Measurements from ENCODE around the gene RIMBP3B.
"Not testable (repeated sequence)": the region's sequence is repeated elsewhere in the genome, so short reads cannot be mapped to it uniquely, and the experiment has no call there.

RIMBP3B gene

GRCh38 chr22:21375880-21376279, 7.7 kb upstream of the RIMBP3B start:
- not testable (repeated sequence) for H3K4me1 ChIP-seq (ENCODE audit: control insufficient read depth, insufficient read depth, low read length); H3K36me3 ChIP-seq (ENCODE audit: control insufficient read depth, insufficient read depth, low read length); H3K4me3 ChIP-seq (ENCODE audit: insufficient read depth, low read depth, low read length); H3K9me3 ChIP-seq (ENCODE audit: control insufficient read depth, low read length); H3K27me3 ChIP-seq (ENCODE audit: control insufficient read depth, insufficient read depth, low read length, poor library complexity, severe bottlenecking); H3K27ac ChIP-seq (ENCODE audit: insufficient read depth, low read depth, low read length, poor library complexity, severe bottlenecking)
- no CpG with 5 or more reads among the region's 4 CpGs for WGBS, 2 experiments

- not testable (repeated sequence) for H3K27ac ChIP-seq (ENCODE audit: insufficient read depth, low read depth, low read length, poor library complexity, severe bottlenecking); H3K36me3 ChIP-seq (ENCODE audit: control insufficient read depth, insufficient read depth, low read length); H3K27me3 ChIP-seq (ENCODE audit: control insufficient read depth, insufficient read depth, low read length, poor library complexity, severe bottlenecking); H3K9me3 ChIP-seq (ENCODE audit: control insufficient read depth, low read length); H3K4me1 ChIP-seq (ENCODE audit: control insufficient read depth, insufficient read depth, low read length); H3K4me3 ChIP-seq (ENCODE audit: insufficient read depth, low read depth, low read length)
- no CpG with 5 or more reads among the region's 79 CpGs for WGBS, 2 experiments
Measured at GRCh38 chr22:21384468-21385357, 1.2 kb downstream of the RIMBP3B start.

- H3K36me3 ChIP-seq (ENCODE audit: control insufficient read depth, insufficient read depth, low read length); H3K9me3 ChIP-seq (ENCODE audit: control insufficient read depth, low read length); H3K4me3 ChIP-seq (ENCODE audit: insufficient read depth, low read depth, low read length); H3K27ac ChIP-seq (ENCODE audit: insufficient read depth, low read depth, low read length, poor library complexity, severe bottlenecking); H3K27me3 ChIP-seq (ENCODE audit: control insufficient read depth, insufficient read depth, low read length, poor library complexity, severe bottlenecking); H3K4me1 ChIP-seq (ENCODE audit: control insufficient read depth, insufficient read depth, low read length): not testable (repeated sequence)
- no CpG with 5 or more reads among the region's 7 CpGs for WGBS, 2 experiments
Measured at GRCh38 chr22:21389480-21389879, 5.9 kb downstream of the RIMBP3B start.

GRCh38 chr22:21390013-21390412, 6.5 kb downstream of the RIMBP3B start:
- not testable (repeated sequence) for H3K9me3 ChIP-seq (ENCODE audit: control insufficient read depth, low read length); H3K27ac ChIP-seq (ENCODE audit: insufficient read depth, low read depth, low read length, poor library complexity, severe bottlenecking); H3K4me1 ChIP-seq (ENCODE audit: control insufficient read depth, insufficient read depth, low read length); H3K27me3 ChIP-seq (ENCODE audit: control insufficient read depth, insufficient read depth, low read length, poor library complexity, severe bottlenecking); H3K4me3 ChIP-seq (ENCODE audit: insufficient read depth, low read depth, low read length); H3K36me3 ChIP-seq (ENCODE audit: control insufficient read depth, insufficient read depth, low read length)
- no CpG with 5 or more reads among the region's 9 CpGs for WGBS, 2 experiments

- WGBS, 2 experiments, result no CpG with 5 or more reads among the region's 7 CpGs
- H3K4me3 ChIP-seq (ENCODE audit: insufficient read depth, low read depth, low read length); H3K27me3 ChIP-seq (ENCODE audit: control insufficient read depth, insufficient read depth, low read length, poor library complexity, severe bottlenecking); H3K36me3 ChIP-seq (ENCODE audit: control insufficient read depth, insufficient read depth, low read length); H3K4me1 ChIP-seq (ENCODE audit: control insufficient read depth, insufficient read depth, low read length); H3K9me3 ChIP-seq (ENCODE audit: control insufficient read depth, low read length); H3K27ac ChIP-seq (ENCODE audit: insufficient read depth, low read depth, low read length, poor library complexity, severe bottlenecking): not testable (repeated sequence)
Measured at GRCh38 chr22:21394613-21395012, 11.1 kb downstream of the RIMBP3B start.

GRCh38 chr22:21401197-21401969, 17.8 kb downstream of the RIMBP3B start:
- H3K4me1 ChIP-seq (ENCODE audit: control insufficient read depth, insufficient read depth, low read length); H3K36me3 ChIP-seq (ENCODE audit: control insufficient read depth, insufficient read depth, low read length); H3K9me3 ChIP-seq (ENCODE audit: control insufficient read depth, low read length); H3K4me3 ChIP-seq (ENCODE audit: insufficient read depth, low read depth, low read length); H3K27ac ChIP-seq (ENCODE audit: insufficient read depth, low read depth, low read length, poor library complexity, severe bottlenecking); H3K27me3 ChIP-seq (ENCODE audit: control insufficient read depth, insufficient read depth, low read length, poor library complexity, severe bottlenecking): not testable (repeated sequence)
- no CpG with 5 or more reads among the region's 21 CpGs for WGBS, 2 experiments

GRCh38 chr22:21402763-21403314, 19.3 kb downstream of the RIMBP3B start:
- not testable (repeated sequence) for H3K27ac ChIP-seq (ENCODE audit: insufficient read depth, low read depth, low read length, poor library complexity, severe bottlenecking); H3K36me3 ChIP-seq (ENCODE audit: control insufficient read depth, insufficient read depth, low read length); H3K27me3 ChIP-seq (ENCODE audit: control insufficient read depth, insufficient read depth, low read length, poor library complexity, severe bottlenecking); H3K4me1 ChIP-seq (ENCODE audit: control insufficient read depth, insufficient read depth, low read length); H3K9me3 ChIP-seq (ENCODE audit: control insufficient read depth, low read length); H3K4me3 ChIP-seq (ENCODE audit: insufficient read depth, low read depth, low read length)
- WGBS, 2 experiments, result no CpG with 5 or more reads among the region's 5 CpGs

GRCh38 chr22:21407139-21407538, 23.6 kb downstream of the RIMBP3B start:
- not testable (repeated sequence) for H3K36me3 ChIP-seq (ENCODE audit: control insufficient read depth, insufficient read depth, low read length); H3K4me1 ChIP-seq (ENCODE audit: control insufficient read depth, insufficient read depth, low read length); H3K27me3 ChIP-seq (ENCODE audit: control insufficient read depth, insufficient read depth, low read length, poor library complexity, severe bottlenecking); H3K27ac ChIP-seq (ENCODE audit: insufficient read depth, low read depth, low read length, poor library complexity, severe bottlenecking); H3K4me3 ChIP-seq (ENCODE audit: insufficient read depth, low read depth, low read length); H3K9me3 ChIP-seq (ENCODE audit: control insufficient read depth, low read length)
- no CpG with 5 or more reads among the region's 1 CpG for WGBS, 2 experiments

- H3K4me1 ChIP-seq (ENCODE audit: control insufficient read depth, insufficient read depth, low read length); H3K36me3 ChIP-seq (ENCODE audit: control insufficient read depth, insufficient read depth, low read length); H3K27me3 ChIP-seq (ENCODE audit: control insufficient read depth, insufficient read depth, low read length, poor library complexity, severe bottlenecking); H3K4me3 ChIP-seq (ENCODE audit: insufficient read depth, low read depth, low read length); H3K9me3 ChIP-seq (ENCODE audit: control insufficient read depth, low read length); H3K27ac ChIP-seq (ENCODE audit: insufficient read depth, low read depth, low read length, poor library complexity, severe bottlenecking): not testable (repeated sequence)
- no CpG with 5 or more reads among the region's 4 CpGs for WGBS, 2 experiments
Measured at GRCh38 chr22:21407792-21408191, 24.2 kb downstream of the RIMBP3B start.

GRCh38 chr22:21416375-21416774, 32.8 kb downstream of the RIMBP3B start:
- H3K27ac ChIP-seq (ENCODE audit: insufficient read depth, low read depth, low read length, poor library complexity, severe bottlenecking); H3K36me3 ChIP-seq (ENCODE audit: control insufficient read depth, insufficient read depth, low read length); H3K4me3 ChIP-seq (ENCODE audit: insufficient read depth, low read depth, low read length); H3K27me3 ChIP-seq (ENCODE audit: control insufficient read depth, insufficient read depth, low read length, poor library complexity, severe bottlenecking); H3K9me3 ChIP-seq (ENCODE audit: control insufficient read depth, low read length); H3K4me1 ChIP-seq (ENCODE audit: control insufficient read depth, insufficient read depth, low read length): not testable (repeated sequence)
- WGBS, 2 experiments, result 6 to 21% methylated on average over 3 to 4 of the region's 25 CpGs
